ENCODE measurements around the gene OGDH. TPM values are rescaled to one million over a fixed set of nuclear protein-coding genes. Genes with fewer than 3 reads are reported as not detected.
A peak's percentile ranks its signal among the peaks of the same experiment; 100 is the strongest.

The OGDH gene
- total and polyA plus RNA-seq, 2 of the 13 experiments (the other 11 are each of a cell fraction or from before 2014, with no cell fraction given), result 17.4 to 25.4 TPM

GRCh38 chr7:44639671-44640321, 33.4 kb downstream of the OGDH start (continued):
- TF ChIP-seq PTBP1 (IDR thresholded peaks at IDR 0.05; ENCODE audit: low read depth, low read length, poor library complexity, severe bottlenecking) (no peak), HNF4A (CRISPR knock-in tag; IDR thresholded peaks at IDR 0.05) (peak; percentile 70), ZBTB49 (CRISPR knock-in tag; IDR thresholded peaks at IDR 0.05; ENCODE audit: borderline replicate concordance) (no peak), RFXANK (CRISPR knock-in tag; IDR thresholded peaks at IDR 0.05) (no peak), ZNF329 (CRISPR knock-in tag; IDR thresholded peaks at IDR 0.05; ENCODE audit: low read depth) (no peak), ZNF646 (CRISPR knock-in tag; IDR thresholded peaks at IDR 0.05) (no peak), CREM (IDR thresholded peaks at IDR 0.05) (0 out of 2 replicates have a peak, but pooled peaks have one; percentile 17), CREM (CRISPR knock-in tag; IDR thresholded peaks at IDR 0.05) (no peak), CREB1 (IDR thresholded peaks at IDR 0.05) (no peak), CREB1 (CRISPR knock-in tag; IDR thresholded peaks at IDR 0.05) (no peak; the same call in 1 of the 2 replicates), ZNF616 (CRISPR knock-in tag; IDR thresholded peaks at IDR 0.05; ENCODE audit: low read depth) (no peak), ZNF3 (CRISPR knock-in tag; IDR thresholded peaks at IDR 0.05) (no peak), RFX5 (IDR thresholded peaks at IDR 0.05; ENCODE audit: low read depth, low read length) (peak; percentile 82), IKZF5 (CRISPR knock-in tag; IDR thresholded peaks at IDR 0.05) (no peak), RXRB (CRISPR knock-in tag; IDR thresholded peaks at IDR 0.05; ENCODE audit: borderline replicate concordance) (peak; percentile 49; the same call in 1 of the 2 replicates), HES4 (CRISPR knock-in tag; IDR thresholded peaks at IDR 0.05; ENCODE audit: borderline replicate concordance) (no peak), ZNF770 (CRISPR knock-in tag; IDR thresholded peaks at IDR 0.05) (no peak), JARID2 (CRISPR knock-in tag; IDR thresholded peaks at IDR 0.05; ENCODE audit: insufficient replicate concordance) (no peak)
